Measurements from ENCODE around the gene ATXN7L1. TPM values are rescaled to one million over a fixed set of nuclear protein-coding genes. Genes with fewer than 3 reads are reported as not detected.

Gene ATXN7L1
- total RNA-seq, 1 experiment from 2014 or later = 29.9 TPM

DNA sequence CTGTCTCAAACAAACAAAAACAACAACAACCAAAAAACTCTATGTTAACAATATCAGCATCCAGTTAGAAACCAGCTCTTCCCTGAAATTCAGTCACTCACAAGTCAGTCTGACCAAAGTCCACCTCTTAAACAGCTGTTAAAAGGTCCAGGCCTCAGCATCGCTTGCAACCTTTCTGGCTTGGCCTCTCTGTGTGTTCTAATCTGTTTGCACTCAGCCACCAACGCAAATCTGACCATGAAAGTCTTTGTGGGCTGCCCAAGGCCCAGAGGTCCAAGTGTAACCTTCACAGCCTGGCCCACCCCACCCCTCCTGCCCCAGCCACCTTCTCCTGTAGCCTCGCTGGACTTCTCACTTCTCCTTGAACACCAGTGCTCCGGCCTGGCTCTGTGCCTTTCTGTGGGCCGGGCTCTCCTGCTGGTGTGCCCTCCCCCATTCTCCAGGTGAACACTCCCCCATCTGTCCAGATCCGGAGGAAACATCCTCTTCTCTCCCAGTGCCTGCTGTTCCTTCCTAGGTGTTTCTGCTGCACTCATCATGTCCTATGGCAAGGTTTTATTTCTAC, 222.9 kb downstream of the ATXN7L1 start:
- Histone ChIP-seq H3K4me3 (ENCODE audit: low read depth, low read length, poor library complexity, severe bottlenecking) (no peak overlapping the region), H3K27ac (ENCODE audit: low read depth, low read length, poor library complexity, severe bottlenecking) (peak overlapping the region; percentile 24), H3K27me3 (replicated peaks; ENCODE audit: insufficient read depth, low read depth, low read length, poor library complexity) (no peaks in the 10 kb centered on the region), H3K36me3 (ENCODE audit: insufficient read depth, low read length, poor library complexity, severe bottlenecking) (peaks cover 15% of the 10 kb centered on the region), H3K9me3 (ENCODE audit: low read depth, low read length, poor library complexity, severe bottlenecking) (no peaks in the 10 kb centered on the region), H3K4me1 (ENCODE audit: insufficient read depth, low read length, poor library complexity, severe bottlenecking) (peaks cover 72% of the 10 kb centered on the region)
- no peak for DNase-seq (ENCODE audit: low spot score)
- ChIA-PET POLR2A (ENCODE audit: low non-redundant PET) (no interaction called here), CTCF (interaction anchor here (1.0 kb wide), 1 partner anchor 90 kb away, joined by 3 read pairs; no protein-coding TSS in a partner anchor)
- TF ChIP-seq EZH2 (IDR thresholded peaks at IDR 0.05; ENCODE audit: borderline replicate concordance, low read depth, low read length, poor library complexity, severe bottlenecking) = no peak
- TF ChIP-seq, protein P1, sequence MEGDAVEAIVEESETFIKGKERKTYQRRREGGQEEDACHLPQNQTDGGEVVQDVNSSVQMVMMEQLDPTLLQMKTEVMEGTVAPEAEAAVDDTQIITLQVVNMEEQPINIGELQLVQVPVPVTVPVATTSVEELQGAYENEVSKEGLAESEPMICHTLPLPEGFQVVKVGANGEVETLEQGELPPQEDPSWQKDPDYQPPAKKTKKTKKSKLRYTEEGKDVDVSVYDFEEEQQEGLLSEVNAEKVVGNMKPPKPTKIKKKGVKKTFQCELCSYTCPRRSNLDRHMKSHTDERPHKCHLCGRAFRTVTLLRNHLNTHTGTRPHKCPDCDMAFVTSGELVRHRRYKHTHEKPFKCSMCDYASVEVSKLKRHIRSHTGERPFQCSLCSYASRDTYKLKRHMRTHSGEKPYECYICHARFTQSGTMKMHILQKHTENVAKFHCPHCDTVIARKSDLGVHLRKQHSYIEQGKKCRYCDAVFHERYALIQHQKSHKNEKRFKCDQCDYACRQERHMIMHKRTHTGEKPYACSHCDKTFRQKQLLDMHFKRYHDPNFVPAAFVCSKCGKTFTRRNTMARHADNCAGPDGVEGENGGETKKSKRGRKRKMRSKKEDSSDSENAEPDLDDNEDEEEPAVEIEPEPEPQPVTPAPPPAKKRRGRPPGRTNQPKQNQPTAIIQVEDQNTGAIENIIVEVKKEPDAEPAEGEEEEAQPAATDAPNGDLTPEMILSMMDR (conservative IDR thresholded peaks at IDR 0.05; ENCODE audit: low read depth, low read length) = no peak
- no TSS peak for BruUV-seq (replicated peaks)
- intact Hi-C loops (cut with micrococcal nuclease; ENCODE audit: unreplicated experiment) = loop anchor here (5.0 to 10.0 kb wide), 5 partner anchors 39 to 499 kb away; partner anchors contain the start of gene ATXN7L1

DNA sequence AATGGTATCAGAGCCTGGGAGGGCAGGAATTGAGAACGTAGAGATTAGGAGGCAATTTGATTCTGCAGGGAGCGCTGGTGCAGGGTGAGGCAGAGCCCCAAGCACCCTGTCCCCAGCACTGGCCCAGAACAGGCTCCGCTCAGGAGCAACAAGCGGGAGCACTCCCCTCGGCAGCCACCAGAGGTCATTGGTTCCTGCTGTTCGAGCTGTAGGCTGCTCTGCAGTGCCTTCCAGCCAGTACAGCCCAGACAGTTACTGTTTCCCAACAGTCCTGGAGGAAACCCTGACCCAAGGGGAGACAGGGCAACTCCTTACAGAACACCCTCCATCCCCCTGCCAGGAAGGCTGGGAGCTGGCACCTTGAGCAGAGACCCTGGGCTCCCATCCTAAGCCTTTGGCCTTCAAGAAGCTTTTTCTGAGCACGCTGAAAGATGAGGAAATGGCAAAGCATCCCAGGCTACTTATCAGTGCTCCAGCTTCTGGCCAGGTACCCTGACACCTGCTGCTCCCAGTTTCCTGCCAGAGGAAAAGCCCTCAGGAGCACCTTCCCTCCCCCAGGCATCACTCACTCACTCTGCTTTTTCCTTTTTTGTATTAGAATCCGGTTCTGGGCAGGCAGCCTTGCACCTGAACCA, 223.9 kb downstream of the ATXN7L1 start:
- Histone ChIP-seq H3K4me3 (ENCODE audit: low read depth, low read length, poor library complexity, severe bottlenecking) (no peak overlapping the region), H3K36me3 (ENCODE audit: insufficient read depth, low read length, poor library complexity, severe bottlenecking) (peaks cover 13% of the 10 kb centered on the region), H3K9me3 (ENCODE audit: low read depth, low read length, poor library complexity, severe bottlenecking) (no peaks in the 10 kb centered on the region), H3K4me1 (ENCODE audit: insufficient read depth, low read length, poor library complexity, severe bottlenecking) (peaks cover 82% of the 10 kb centered on the region), H3K27ac (ENCODE audit: low read depth, low read length, poor library complexity, severe bottlenecking) (peak overlapping the region; percentile 7), H3K27me3 (replicated peaks; ENCODE audit: insufficient read depth, low read depth, low read length, poor library complexity) (no peaks in the 10 kb centered on the region)
- ChIA-PET POLR2A (ENCODE audit: low non-redundant PET) (no interaction called here), CTCF (interaction anchor here (0.6 to 1.0 kb wide), 4 partner anchors 10 to 1139 kb away, joined by 3 to 5 read pairs (median 3); no protein-coding TSS in a partner anchor)
- BruUV-seq (replicated peaks) = no TSS peak
- TF ChIP-seq, protein P1 (conservative IDR thresholded peaks at IDR 0.05; ENCODE audit: low read depth, low read length) = peak; percentile 90
- no peak for TF ChIP-seq EZH2 (IDR thresholded peaks at IDR 0.05; ENCODE audit: borderline replicate concordance, low read depth, low read length, poor library complexity, severe bottlenecking)
- peak; percentile 86 for DNase-seq (ENCODE audit: low spot score)
- intact Hi-C loops (cut with micrococcal nuclease; ENCODE audit: unreplicated experiment) = loop anchor here (1.0 to 10.0 kb wide), 6 partner anchors 40 to 500 kb away; partner anchors contain the start of gene ATXN7L1

DNA sequence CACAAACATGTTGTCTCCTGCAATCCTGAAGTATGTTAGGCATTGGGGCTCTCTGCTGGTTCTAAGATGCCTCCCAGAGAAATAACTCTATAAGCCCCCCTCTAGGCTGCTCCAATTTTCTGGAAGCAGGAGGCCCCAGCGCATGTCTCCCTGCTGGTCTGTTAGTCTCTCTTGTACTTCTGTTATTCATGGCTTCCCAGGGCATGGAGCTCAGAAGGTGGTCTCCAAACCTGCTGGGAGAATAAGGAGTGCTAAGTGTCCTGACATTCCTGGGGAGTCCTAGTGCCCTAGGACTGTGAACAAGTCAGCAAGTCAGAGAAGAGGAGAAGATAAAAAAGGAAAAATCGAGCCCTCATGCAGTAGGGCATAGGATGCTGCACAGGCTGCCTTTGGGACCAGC, 224.6 kb downstream of the ATXN7L1 start:
- ChIA-PET CTCF (interaction anchor here (0.6 to 1.0 kb wide), 3 partner anchors 10 to 1140 kb away, joined by 3 to 5 read pairs (median 3); no protein-coding TSS in a partner anchor), POLR2A (ENCODE audit: low non-redundant PET) (no interaction called here)
- peaks cover 77% of the 10 kb centered on the region for H3K4me1 ChIP-seq (ENCODE audit: insufficient read depth, low read length, poor library complexity, severe bottlenecking)

More for the DNA sequence above, 224.6 kb downstream of the ATXN7L1 start:
- no peak overlapping the region for H3K4me3 ChIP-seq (ENCODE audit: low read depth, low read length, poor library complexity, severe bottlenecking)
- H3K9me3 ChIP-seq (ENCODE audit: low read depth, low read length, poor library complexity, severe bottlenecking) = no peaks in the 10 kb centered on the region
- no TSS peak for BruUV-seq (replicated peaks)
- H3K27ac ChIP-seq (ENCODE audit: low read depth, low read length, poor library complexity, severe bottlenecking) = peak overlapping the region; percentile 7
- H3K36me3 ChIP-seq (ENCODE audit: insufficient read depth, low read length, poor library complexity, severe bottlenecking) = peaks cover 13% of the 10 kb centered on the region
- no peak for DNase-seq (ENCODE audit: low spot score)
- TF ChIP-seq EZH2 (IDR thresholded peaks at IDR 0.05; ENCODE audit: borderline replicate concordance, low read depth, low read length, poor library complexity, severe bottlenecking) = no peak
- TF ChIP-seq, protein P1 (conservative IDR thresholded peaks at IDR 0.05; ENCODE audit: low read depth, low read length) = no peak
- intact Hi-C loops (cut with micrococcal nuclease; ENCODE audit: unreplicated experiment) = loop anchor here (1.0 to 10.0 kb wide), 6 partner anchors 41 to 501 kb away; partner anchors contain the start of gene ATXN7L1
- no peaks in the 10 kb centered on the region for H3K27me3 ChIP-seq (replicated peaks; ENCODE audit: insufficient read depth, low read depth, low read length, poor library complexity)
